CD4-positive, alpha-beta T cell treated with Interleukin-10 for 1 hour (primary cell): ENCODE data around the gene CRISPLD2.
"Not testable (repeated sequence)": the region's sequence is repeated elsewhere in the genome, so short reads cannot be mapped to it uniquely, and the experiment has no call there.

Experiments used
- DNase-seq: peaks from one replicate; pipeline ENCODE4 v3.0.0-alpha.2; 2020

The CRISPLD2 gene

DNA sequence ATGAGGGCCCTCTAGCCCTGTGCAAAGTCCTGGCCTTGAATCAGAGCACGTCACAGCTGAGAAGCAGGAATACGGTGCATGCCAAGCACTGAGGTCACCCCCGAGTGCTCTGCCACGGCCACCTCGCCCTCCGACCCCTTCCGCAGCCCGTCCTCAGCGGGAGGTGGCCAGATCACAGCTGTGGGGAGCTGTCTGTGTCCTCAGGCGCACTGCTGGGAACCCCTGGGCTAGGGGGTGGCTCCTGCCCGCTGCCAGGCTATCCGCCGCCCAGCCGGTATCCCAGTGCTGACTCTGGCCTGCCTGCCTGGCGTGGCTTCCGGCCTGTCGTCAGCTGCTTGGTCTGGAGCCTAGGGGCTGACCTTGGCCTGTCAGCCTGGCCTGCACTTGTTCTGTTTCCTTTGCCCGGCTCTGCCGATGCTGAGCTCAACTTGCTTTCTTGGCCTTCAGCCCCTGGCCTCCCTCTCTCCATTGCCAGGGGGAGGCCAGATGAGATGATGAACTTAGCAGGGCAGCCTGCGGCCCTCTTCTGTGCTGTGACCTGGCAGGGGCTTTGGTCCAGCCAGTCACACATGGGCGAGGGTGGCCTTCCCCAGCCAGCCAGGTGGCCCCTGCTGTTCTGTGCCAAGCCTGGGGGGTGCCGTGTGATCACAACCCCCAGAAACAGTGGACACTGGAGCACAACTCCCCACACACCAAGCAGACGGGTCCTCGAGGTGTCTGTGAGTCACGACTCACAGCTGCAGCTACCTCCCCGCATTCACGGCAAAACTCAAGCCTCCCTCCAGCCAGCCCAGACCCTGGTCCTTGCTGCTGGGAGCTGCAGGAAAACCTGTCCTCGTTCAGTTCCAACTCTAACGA is 114.2 kb downstream of the CRISPLD2 start:
- DNase-seq = no peak

GRCh38 chr16:84937196-84938005 is 117.6 kb downstream of the CRISPLD2 start:
- DNase-seq = no peak

DNA sequence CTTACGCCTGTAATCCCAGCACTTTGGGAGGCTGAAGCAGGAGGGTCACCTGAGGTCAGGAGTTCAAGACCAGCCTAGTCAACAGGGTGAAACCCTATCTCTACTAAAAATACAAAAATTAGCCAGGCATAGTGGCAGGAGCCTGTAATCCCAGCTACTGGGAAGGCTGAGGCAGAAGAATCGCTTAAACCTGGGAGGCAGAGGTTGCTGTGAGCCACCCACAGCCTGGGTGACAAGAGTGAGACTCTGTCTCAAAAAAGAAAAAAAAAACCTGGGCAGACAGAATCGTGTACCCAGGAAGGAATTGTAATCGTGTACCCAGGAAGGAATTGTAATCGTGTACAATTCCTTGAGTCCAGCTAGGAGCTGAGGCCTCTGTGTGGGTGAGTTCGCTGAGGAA is 118.8 kb downstream of the CRISPLD2 start:
- not testable (repeated sequence) for DNase-seq

GRCh38 chr16:84940670-84941551 is 121.1 kb downstream of the CRISPLD2 start:
- DNase-seq = no peak

DNA sequence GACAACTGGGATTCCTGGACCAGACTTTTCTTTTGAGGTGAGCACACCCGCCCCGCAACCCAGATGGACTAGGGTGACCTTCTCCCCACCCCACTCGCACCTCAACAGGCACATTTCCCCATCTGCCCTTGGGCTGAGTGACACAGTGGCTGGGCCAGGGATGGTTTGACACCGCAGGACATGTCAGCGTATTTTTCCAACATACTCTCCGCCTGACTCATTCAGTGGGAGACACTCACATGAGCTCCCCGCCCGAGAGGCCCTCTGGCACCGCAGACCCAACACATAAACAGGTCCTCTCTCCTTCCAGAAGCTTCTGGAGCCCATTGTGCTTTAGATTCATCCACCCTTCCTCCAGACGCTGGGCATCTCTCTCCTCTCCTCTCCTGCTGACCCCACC is 122.1 kb downstream of the CRISPLD2 start:
- DNase-seq = no peak

DNA sequence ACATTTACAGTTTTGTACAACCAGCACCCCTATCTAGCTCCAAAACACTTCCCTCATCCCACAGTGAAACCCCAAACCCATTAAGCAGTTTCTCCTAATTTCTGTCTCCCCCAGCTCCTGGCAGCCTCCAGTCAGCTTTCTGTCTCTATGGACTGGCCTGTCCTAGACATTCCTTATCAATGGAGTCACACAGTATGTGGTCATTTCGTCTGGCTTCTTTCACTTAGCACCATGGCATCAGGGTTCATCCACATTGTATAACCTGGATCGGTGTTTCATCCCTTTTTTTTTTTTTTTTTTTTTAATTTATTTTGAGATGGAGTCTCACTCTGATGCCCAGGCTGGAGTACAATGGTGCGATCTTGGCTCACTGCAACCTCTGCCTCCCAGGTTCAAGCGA is 123.0 kb downstream of the CRISPLD2 start:
- no peak for DNase-seq

GRCh38 chr16:84943620-84944019 is 123.8 kb downstream of the CRISPLD2 start:
- no peak for DNase-seq

DNA sequence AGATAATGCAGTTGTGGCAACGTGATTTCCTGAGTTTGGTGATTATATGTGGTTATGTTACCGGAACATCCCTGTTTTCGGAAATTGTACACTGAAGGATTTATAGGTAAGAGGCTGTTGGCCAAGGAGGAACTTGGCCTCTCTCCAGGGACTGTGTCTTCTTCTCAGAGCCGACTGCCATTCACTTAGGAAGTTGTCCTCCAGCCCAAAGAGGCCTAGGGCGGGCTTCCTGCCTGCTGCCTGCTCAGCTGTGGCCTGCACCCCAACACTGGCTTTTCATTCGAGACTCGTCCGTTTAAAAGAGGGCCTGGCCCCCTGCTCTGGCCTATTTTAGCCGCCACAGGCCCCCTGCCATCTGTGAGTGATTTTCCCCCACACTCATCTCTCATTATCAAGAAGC is 127.2 kb downstream of the CRISPLD2 start:
- DNase-seq = no peak

- DNase-seq = no peak
Observed at GRCh38 chr16:84947996-84948850, 128.4 kb downstream of the CRISPLD2 start.

- peak; percentile 18 for DNase-seq
Observed at GRCh38 chr16:84948851-84949610, 129.2 kb downstream of the CRISPLD2 start.

- no peak for DNase-seq
Observed at GRCh38 chr16:84949772-84950436, 130.1 kb downstream of the CRISPLD2 start.

GRCh38 chr16:84950906-84951305 is 131.1 kb downstream of the CRISPLD2 start:
- peak; percentile 38 for DNase-seq

DNA sequence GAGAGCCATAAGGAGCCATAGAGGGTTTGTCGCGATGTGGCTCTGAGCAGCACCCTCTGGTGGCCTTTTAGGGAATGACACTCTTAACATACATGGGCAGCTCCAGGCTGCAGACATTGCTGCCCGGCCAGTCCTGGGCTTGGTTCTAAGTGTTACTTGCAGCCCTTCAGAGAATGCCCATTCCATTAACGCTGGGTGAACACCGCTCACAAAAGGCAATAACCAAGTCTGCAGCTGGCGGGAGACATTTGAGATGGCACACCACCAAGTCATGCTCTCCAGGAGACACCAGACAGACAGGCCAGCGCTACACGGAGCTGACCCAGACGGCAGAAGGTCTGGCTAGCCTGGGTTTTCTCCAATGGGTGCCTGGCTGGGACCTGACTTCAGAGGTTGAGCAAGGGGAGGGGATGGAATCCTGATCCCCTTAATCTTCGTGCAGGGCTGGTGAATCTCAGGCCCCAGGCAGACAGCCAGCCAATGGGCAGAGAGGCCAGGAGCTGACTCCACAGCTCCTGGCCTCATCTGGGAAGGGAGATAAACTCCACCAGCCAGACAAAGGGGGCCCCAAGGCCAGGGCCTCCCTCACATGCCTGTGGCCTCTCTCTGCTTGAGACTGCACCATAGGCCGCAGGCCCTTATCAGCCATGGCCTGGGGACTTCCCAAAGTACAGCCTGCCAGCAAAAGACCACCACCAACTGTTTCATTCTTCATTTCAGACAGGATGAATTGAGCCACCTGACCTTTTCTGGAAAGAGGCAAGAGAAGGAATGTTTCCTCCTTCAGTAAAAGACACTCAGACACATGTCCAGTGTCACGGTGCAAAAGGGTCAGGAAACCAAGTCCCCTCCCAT is 132.8 kb downstream of the CRISPLD2 start:
- DNase-seq = peak; percentile 82

DNA sequence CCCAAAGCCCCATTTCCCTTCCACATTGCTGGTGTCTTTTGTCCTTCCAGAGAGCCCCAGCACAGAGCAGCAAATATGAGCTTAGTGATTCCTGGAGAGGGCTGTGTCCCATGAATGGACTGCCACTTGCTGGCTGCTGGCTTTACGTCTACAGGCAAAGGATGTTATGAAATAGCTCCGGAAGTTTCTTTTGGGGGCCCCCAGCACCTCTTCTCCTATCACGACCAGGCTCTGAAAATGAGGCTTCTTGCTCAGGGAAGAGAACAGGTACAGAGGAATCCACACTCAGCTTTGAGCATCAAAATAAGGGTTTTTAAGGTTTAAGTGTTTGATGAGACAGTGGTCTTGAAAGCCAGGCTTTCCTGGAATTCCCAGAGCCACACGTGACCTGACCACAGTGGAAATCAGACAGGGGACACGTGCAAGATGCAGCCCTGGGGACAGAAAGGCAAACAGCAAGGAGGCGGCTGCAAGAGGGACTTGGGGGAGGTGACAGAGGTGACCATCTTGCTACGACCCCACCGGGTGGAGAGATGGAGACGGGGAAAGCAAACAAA is 133.5 kb downstream of the CRISPLD2 start:
- no peak for DNase-seq

DNA sequence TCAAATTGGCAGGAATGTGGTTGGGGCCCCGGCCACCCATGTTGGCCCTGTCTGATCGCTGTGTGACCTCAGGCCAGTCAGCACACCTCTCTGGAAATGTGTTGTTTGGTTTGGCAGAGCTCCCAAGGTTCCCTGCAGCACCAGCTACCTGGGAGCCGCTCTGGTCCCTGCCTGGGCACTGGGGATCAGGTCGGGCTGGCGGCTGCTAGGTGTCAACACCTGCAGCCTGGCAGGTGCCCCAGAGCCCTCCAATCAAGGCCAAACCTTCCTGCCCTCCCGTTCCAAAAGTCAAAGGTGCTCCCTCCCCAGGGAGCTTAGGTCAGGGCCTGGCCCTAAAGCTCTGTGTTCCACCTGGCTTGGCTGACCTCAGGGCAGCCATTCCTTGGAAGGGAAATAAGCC is 135.6 kb downstream of the CRISPLD2 start:
- DNase-seq = no peak

DNA sequence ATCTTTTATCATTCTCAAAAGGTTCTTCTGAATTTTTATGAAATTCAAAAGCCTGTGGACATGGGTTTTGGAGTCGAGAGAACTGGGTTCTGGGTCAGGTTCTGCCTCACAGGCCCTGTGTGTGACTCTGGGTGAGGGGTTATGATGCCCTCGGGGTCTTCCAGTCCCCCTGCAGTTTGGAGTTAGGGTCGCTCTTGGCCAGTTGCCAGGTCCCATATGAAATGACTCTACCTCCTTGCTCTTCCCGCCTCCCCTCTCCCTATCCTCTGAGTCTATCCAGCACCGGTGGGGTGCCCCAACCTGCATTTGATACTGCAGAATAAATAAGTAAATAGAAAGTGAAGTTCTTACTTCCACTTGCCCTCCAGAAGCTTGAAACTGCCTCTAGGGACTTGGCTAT is 137.4 kb downstream of the CRISPLD2 start:
- DNase-seq = no peak

DNA sequence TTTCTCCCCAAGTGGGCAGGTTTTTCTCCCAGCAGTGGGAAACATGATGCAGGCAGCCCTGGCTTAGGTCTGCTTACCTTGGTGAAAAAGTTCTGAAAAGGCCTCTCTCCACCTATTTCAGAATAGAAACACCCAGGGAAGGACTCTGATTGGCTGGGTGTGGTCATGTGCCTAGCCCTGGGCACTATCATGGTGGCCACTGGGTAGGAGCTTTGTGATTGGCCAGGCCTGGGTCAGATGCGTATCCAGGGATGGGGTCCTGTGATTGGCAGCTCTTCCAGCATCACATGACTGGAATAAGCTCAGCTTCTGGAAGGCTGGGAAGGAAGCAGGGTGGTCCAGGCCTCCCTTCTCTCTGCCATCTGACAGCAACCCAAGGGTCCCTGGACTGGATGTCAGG is 138.0 kb downstream of the CRISPLD2 start:
- DNase-seq = no peak
